Activated CD8-positive, alpha-beta memory T cell treated with anti-CD3 and anti-CD28 coated beads for 36 hours (primary cell): Measurements from ENCODE around the gene HSDL2. TPM values are rescaled to one million over a fixed set of nuclear protein-coding genes. Genes with fewer than 3 reads are reported as not detected.

Experiments used
- CTCF ChIA-PET: fragments of 350-600 bp; sonication (Branson Sonifier 250); formaldehyde crosslinking; loops from one replicate; lab custom pipeline; 2021; ENCODE audit warnings: antibody characterized with exemption; lab: Charles Lee
- POLR2A ChIA-PET: fragments of 350-600 bp; sonication (Branson Sonifier 250); formaldehyde crosslinking; loops from one replicate; lab custom pipeline; 2021; ENCODE audit warnings: antibody characterized with exemption; lab: Charles Lee
- total RNA-seq, 2 experiments: library from RNA; stranded (reverse); gene quantifications; one replicate each; pipeline ENCODE4 v1.2.3, GENCODE V29; 2021

HSDL2 gene
- total RNA-seq: 10 to 100 TPM; 15.8 to 16.6 TPM

GRCh38 chr9:112380102-112380824 lies at the start of gene HSDL2:
HSDL2 (plus strand) TSS chr9:112380108; CDS start chr9:112380164, 56 bp downstream.
- ChIA-PET POLR2A (interaction anchor here (0.6 to 1.7 kb wide), 8 partner anchors 47 to 1243 kb away, joined by 3 to 22 read pairs (median 5); partner anchors contain the start of genes KIAA1958, PTBP3 and UGCG), CTCF (interaction anchor here (0.8 to 2.6 kb wide), 4 partner anchors 10 to 440 kb away, joined by 3 to 8 read pairs (median 3); partner anchors contain the start of gene PTBP3)

- CTCF ChIA-PET: interaction anchor here (0.8 to 1.0 kb wide), 2 partner anchors 12 to 70 kb away, joined by 3 read pairs; no protein-coding TSS in a partner anchor
- POLR2A ChIA-PET: interaction anchor here (0.7 kb wide), 1 partner anchor 9 kb away, joined by 3 read pairs; no protein-coding TSS in a partner anchor
Measured at GRCh38 chr9:112331674-112331952, 48.3 kb upstream of the HSDL2 start.

- POLR2A ChIA-PET: interaction anchor here (0.7 to 2.4 kb wide), 2 partner anchors 10 to 47 kb away, joined by 3 to 22 read pairs; partner anchors contain the start of gene HSDL2
- CTCF ChIA-PET: interaction anchor here (0.6 to 2.5 kb wide), 4 partner anchors 12 to 71 kb away, joined by 3 to 8 read pairs (median 3); partner anchors contain the start of gene HSDL2
Measured at GRCh38 chr9:112332214-112332613, 47.7 kb upstream of the HSDL2 start.

GRCh38 chr9:112332674-112332976 lies 47.3 kb upstream of the HSDL2 start:
- POLR2A ChIA-PET: interaction anchor here (1.2 to 2.4 kb wide), 2 partner anchors 47 to 239 kb away, joined by 3 to 22 read pairs; partner anchors contain the start of gene HSDL2
- CTCF ChIA-PET: interaction anchor here (0.6 to 2.5 kb wide), 4 partner anchors 25 to 235 kb away, joined by 3 to 8 read pairs (median 3); partner anchors contain the start of gene HSDL2

GRCh38 chr9:112332977-112333638 lies 46.8 kb upstream of the HSDL2 start, which contains the start of gene PTBP3:
PTBP3 (minus strand) TSS chr9:112333619; CDS start chr9:112297865, 35,754 bp downstream.
- CTCF ChIA-PET: interaction anchor here (0.6 to 2.5 kb wide), 9 partner anchors 16 to 671 kb away, joined by 3 to 8 read pairs (median 3); partner anchors contain the start of gene HSDL2

GRCh38 chr9:112333639-112334431 lies 46.1 kb upstream of the HSDL2 start:
- CTCF ChIA-PET: interaction anchor here (0.8 to 2.5 kb wide), 8 partner anchors 16 to 672 kb away, joined by 3 to 8 read pairs (median 3); partner anchors contain the start of gene HSDL2
- POLR2A ChIA-PET: interaction anchor here (0.5 to 2.4 kb wide), 8 partner anchors 16 to 384 kb away, joined by 3 to 22 read pairs (median 3); partner anchors contain the start of genes HSDL2 and INIP

More at GRCh38 chr9:112332977-112333638, 46.8 kb upstream of the HSDL2 start, which contains the start of gene PTBP3:
- POLR2A ChIA-PET: interaction anchor here (0.5 to 2.4 kb wide), 8 partner anchors 15 to 385 kb away, joined by 3 to 22 read pairs (median 3); partner anchors contain the start of genes HSDL2 and INIP

- POLR2A ChIA-PET: interaction anchor here (1.2 to 2.4 kb wide), 3 partner anchors 17 to 45 kb away, joined by 3 to 22 read pairs (median 4); partner anchors contain the start of gene HSDL2
- CTCF ChIA-PET: interaction anchor here (2.5 kb wide), 1 partner anchor 45 kb away, joined by 8 read pairs; the partner anchor contains the start of gene HSDL2
Measured at GRCh38 chr9:112334432-112334841, 45.5 kb upstream of the HSDL2 start.

- ChIA-PET CTCF (interaction anchor here (1.1 kb wide), 1 partner anchor 24 kb away, joined by 4 read pairs; no protein-coding TSS in a partner anchor), POLR2A (no interaction called here)
Measured at GRCh38 chr9:112337547-112337946, 42.4 kb upstream of the HSDL2 start.

GRCh38 chr9:112338561-112338960 lies 41.3 kb upstream of the HSDL2 start:
- ChIA-PET POLR2A (interaction anchor here (0.6 kb wide), 1 partner anchor 55 kb away, joined by 4 read pairs; no protein-coding TSS in a partner anchor), CTCF (no interaction called here)

- ChIA-PET POLR2A (no interaction called here), CTCF (no interaction called here)
Measured at GRCh38 chr9:112339886-112340285, 40.0 kb upstream of the HSDL2 start.

- ChIA-PET POLR2A (interaction anchor here (0.5 kb wide), 1 partner anchor 227 kb away, joined by 3 read pairs; no protein-coding TSS in a partner anchor), CTCF (no interaction called here)
Measured at GRCh38 chr9:112341730-112342129, 38.2 kb upstream of the HSDL2 start.

GRCh38 chr9:112348257-112349007 lies 31.5 kb upstream of the HSDL2 start:
- ChIA-PET CTCF (interaction anchor here (1.5 to 1.8 kb wide), 2 partner anchors 12 to 262 kb away, joined by 4 to 7 read pairs; no protein-coding TSS in a partner anchor), POLR2A (no interaction called here)

GRCh38 chr9:112349008-112349333 lies 30.9 kb upstream of the HSDL2 start:
- POLR2A ChIA-PET: interaction anchor here (0.6 kb wide), 1 partner anchor 21 kb away, joined by 3 read pairs; no protein-coding TSS in a partner anchor
- CTCF ChIA-PET: interaction anchor here (1.5 kb wide), 1 partner anchor 11 kb away, joined by 7 read pairs; no protein-coding TSS in a partner anchor

- ChIA-PET CTCF (interaction anchor here (1.0 to 1.4 kb wide), 2 partner anchors 18 to 253 kb away, joined by 3 read pairs; partner anchors contain the start of gene PTBP3), POLR2A (no interaction called here)
Measured at GRCh38 chr9:112351184-112351583, 28.7 kb upstream of the HSDL2 start.

- ChIA-PET POLR2A (no interaction called here), CTCF (no interaction called here)
Measured at GRCh38 chr9:112352209-112352608, 27.7 kb upstream of the HSDL2 start.

GRCh38 chr9:112354081-112354743 lies 25.7 kb upstream of the HSDL2 start:
- ChIA-PET POLR2A (no interaction called here), CTCF (interaction anchor here (1.5 kb wide), 1 partner anchor 19 kb away, joined by 6 read pairs; no protein-coding TSS in a partner anchor)
